BJ (cell line): ENCODE measurements around the gene SBNO2. TPM values are rescaled to one million over a fixed set of nuclear protein-coding genes. Genes with fewer than 3 reads are reported as not detected.

ENCODE experiments used
- CTCF ChIA-PET: fragments of 350-600 bp; formaldehyde crosslinking; extraction: SDS; loops from one replicate; lab custom pipeline; 2021; ENCODE audit warnings: antibody characterized with exemption, inconsistent platforms; lab: Yijun Ruan, JAX
- POLR2A ChIA-PET: fragments of 300-600 bp; sonication (Branson Sonifier 250); formaldehyde crosslinking; extraction: SDS; loops from one replicate; lab custom pipeline; 2021; ENCODE audit warnings: antibody characterized with exemption; lab: Charles Lee
- DNase-seq: peaks from one replicate; pipeline ENCODE4 v3.0.0-alpha.2; 2011; ENCODE audit warnings: low read depth
- H3K27me3 ChIP-seq: 2 replicates; pipeline ENCODE4 v1.6.0; 2011; ENCODE audit warnings: low read length; ENCODE audit not compliant: control insufficient read depth, insufficient read depth
- H3K36me3 ChIP-seq: 2 replicates; pipeline ENCODE4 v1.5.1; 2011; ENCODE audit warnings: low read length; ENCODE audit not compliant: control insufficient read depth, insufficient read depth
- H3K4me3 ChIP-seq: 2 replicates; pipeline ENCODE4 v1.5.1; 2011; ENCODE audit warnings: low read depth, mild to moderate bottlenecking, control low read depth, low read length
- polyA plus RNA-seq: library from polyadenylated mRNA; depleted of rRNA; stranded (reverse); fragments of >200 nt; gene quantifications from 2 replicates; pipeline ENCODE4 v1.2.3, GENCODE V29; 2011
- TF ChIP-seq, protein P1 (sequence below): IDR thresholded peaks from 2 replicates; pipeline ENCODE4 v1.5.1; 2011; ENCODE audit warnings: low read depth, mild to moderate bottlenecking, control low read depth, inconsistent platforms, low read length, moderate library complexity; ENCODE audit not compliant: insufficient read depth

The SBNO2 gene
- polyA plus RNA-seq, 1 experiment, result 26.1 TPM

DNA sequence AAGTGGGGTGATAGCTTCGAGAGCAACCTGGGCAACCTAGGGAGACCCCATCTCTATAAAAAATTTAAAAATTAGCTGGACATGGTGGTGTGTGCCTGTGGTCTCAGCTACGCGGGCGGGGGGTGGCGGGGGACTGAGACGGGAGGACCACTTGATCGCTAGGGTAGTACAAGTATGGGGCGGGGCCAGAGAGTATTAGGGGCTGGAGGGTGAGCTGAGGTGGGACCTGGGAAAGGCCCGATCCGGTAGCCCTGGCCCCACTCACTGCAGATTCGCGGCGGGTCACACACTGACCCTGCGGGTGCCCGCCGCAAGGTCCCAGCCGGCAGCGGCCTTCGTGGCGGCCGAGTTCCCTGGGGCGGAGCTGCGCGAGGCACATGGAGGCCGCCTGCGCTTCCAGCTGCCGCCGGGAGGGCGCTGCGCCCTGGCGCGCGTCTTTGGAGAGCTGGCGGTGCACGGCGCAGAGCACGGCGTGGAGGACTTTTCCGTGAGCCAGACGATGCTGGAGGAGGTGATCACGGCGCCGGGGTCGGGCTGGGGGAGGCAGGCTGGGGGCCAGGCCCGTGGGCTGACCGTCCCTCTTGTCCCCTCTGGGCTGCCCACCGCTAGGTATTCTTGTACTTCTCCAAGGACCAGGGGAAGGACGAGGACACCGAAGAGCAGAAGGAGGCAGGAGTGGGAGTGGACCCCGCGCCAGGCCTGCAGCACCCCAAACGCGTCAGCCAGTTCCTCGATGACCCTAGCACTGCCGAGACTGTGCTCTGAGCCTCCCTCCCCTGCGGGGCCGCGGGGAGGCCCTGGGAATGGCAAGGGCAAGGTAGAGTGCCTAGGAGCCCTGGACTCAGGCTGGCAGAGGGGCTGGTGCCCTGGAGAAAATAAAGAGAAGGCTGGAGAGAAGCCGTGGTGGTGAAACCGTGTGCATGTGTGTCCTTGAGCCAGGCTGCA is 109.1 kb downstream of the SBNO2 start:
- H3K4me3 ChIP-seq, result no peak overlapping the region
- ChIA-PET CTCF (interaction anchor here (0.6 to 2.5 kb wide), 8 partner anchors 10 to 48 kb away, joined by 3 to 10 read pairs (median 4); no protein-coding TSS in a partner anchor), POLR2A (no interaction called here)
- TF ChIP-seq, protein P1, sequence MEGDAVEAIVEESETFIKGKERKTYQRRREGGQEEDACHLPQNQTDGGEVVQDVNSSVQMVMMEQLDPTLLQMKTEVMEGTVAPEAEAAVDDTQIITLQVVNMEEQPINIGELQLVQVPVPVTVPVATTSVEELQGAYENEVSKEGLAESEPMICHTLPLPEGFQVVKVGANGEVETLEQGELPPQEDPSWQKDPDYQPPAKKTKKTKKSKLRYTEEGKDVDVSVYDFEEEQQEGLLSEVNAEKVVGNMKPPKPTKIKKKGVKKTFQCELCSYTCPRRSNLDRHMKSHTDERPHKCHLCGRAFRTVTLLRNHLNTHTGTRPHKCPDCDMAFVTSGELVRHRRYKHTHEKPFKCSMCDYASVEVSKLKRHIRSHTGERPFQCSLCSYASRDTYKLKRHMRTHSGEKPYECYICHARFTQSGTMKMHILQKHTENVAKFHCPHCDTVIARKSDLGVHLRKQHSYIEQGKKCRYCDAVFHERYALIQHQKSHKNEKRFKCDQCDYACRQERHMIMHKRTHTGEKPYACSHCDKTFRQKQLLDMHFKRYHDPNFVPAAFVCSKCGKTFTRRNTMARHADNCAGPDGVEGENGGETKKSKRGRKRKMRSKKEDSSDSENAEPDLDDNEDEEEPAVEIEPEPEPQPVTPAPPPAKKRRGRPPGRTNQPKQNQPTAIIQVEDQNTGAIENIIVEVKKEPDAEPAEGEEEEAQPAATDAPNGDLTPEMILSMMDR, result peak; percentile 66
- no peaks in the 10 kb centered on the region; the same call in 1 of the 2 replicates for H3K36me3 ChIP-seq
- DNase-seq, result no peak
- peaks cover 4% of the 10 kb centered on the region; the same call in 1 of the 2 replicates for H3K27me3 ChIP-seq

GRCh38 chr19:1063909-1064660 is 110.0 kb downstream of the SBNO2 start:
- peaks cover 4% of the 10 kb centered on the region; the same call in 1 of the 2 replicates for H3K27me3 ChIP-seq
- TF ChIP-seq, protein P1, result no peak
- no peak for DNase-seq
- no peaks in the 10 kb centered on the region; the same call in 1 of the 2 replicates for H3K36me3 ChIP-seq
- ChIA-PET CTCF (interaction anchor here (1.0 to 2.5 kb wide), 5 partner anchors 11 to 39 kb away, joined by 3 to 10 read pairs (median 4); no protein-coding TSS in a partner anchor), POLR2A (no interaction called here)
- no peak overlapping the region for H3K4me3 ChIP-seq

DNA sequence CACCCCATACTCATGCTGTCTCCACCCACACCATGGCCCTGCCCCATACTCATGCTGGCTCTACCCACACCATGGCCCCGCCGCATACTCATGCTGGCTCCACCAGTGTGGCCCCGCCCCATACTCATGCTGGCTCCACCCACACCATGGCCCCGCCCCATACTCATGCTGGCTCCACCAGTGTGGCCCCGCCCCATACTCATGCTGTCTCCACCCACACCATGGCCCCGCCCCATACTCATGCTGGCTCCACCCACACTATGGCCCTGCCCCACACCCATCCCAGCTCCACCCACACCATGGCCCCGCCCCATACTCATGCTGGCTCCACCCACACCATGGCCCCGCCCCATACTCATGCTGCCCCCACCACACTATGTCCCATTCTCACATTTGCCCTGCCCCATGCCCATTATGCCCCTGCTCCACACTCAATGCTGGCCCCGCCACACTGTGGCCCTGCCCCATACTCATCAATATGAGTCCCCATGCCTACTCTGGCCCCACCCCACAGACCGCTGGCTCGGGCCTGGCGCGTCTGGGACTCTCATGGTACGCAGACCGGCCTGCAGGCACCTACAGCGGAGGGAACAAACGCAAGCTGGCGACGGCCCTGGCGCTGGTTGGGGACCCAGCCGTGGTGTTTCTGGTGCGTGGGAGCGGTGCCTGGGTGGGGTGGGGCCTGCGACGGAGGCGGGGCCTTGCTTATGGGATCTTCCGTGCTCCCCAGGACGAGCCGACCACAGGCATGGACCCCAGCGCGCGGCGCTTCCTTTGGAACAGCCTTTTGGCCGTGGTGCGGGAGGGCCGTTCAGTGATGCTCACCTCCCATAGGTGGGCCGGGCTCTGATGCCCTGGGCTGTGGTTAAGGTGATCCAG is 110.8 kb downstream of the SBNO2 start:
- H3K4me3 ChIP-seq, result no peak overlapping the region
- H3K36me3 ChIP-seq, result no peaks in the 10 kb centered on the region
- TF ChIP-seq, protein P1, result no peak
- ChIA-PET POLR2A (no interaction called here), CTCF (interaction anchor here (2.5 kb wide), 1 partner anchor 12 kb away, joined by 10 read pairs; no protein-coding TSS in a partner anchor)
- peaks cover 4% of the 10 kb centered on the region; the same call in 1 of the 2 replicates for H3K27me3 ChIP-seq
- DNase-seq, result no peak

DNA sequence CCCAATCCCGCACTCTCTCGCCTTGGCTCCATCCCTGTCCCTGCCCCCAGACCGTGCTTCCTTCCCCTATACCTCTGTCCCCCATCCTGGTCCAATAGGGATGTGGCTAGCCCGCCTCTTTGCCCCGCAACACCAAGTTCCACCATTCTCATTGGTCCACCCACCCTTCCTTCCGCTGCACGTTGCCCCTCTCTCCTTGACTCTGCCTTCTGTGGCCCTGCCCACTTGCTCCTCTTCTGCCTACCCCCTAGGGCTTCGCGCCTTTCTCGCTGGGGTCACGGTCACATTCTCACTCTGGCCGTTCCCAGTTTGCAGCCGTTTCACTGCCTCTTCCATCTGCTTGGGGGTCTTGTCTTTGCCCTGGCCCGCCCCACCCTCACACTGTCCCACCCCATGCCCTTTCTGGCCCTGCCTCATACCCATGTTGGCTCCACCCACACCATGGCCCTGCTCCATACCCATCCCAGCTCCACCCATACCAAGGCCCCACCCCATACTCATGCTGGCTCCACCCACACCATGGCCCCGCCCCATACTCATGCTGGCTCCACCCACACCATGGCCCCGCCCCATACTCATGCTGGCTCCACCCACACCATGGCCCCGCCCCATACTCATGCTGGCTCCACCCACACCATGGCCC is 111.6 kb downstream of the SBNO2 start:
- Histone ChIP-seq H3K4me3 (no peak overlapping the region), H3K36me3 (no peaks in the 10 kb centered on the region), H3K27me3 (peaks cover 2% of the 10 kb centered on the region; the same call in 1 of the 2 replicates)
- POLR2A ChIA-PET, result interaction anchor here (0.6 kb wide), 1 partner anchor 20 kb away, joined by 5 read pairs; no protein-coding TSS in a partner anchor
- DNase-seq, result no peak
- TF ChIP-seq, protein P1, result no peak
- CTCF ChIA-PET, result no interaction called here
